Neural progenitor cell (in vitro differentiated cells): ENCODE measurements around the gene AP5S1. TPM values are rescaled to one million over a fixed set of nuclear protein-coding genes. Genes with fewer than 3 reads are reported as not detected.
A peak's percentile ranks its signal among the peaks of the same experiment; 100 is the strongest.

Source experiments
- DNase-seq: peaks from one replicate; pipeline ENCODE4 v3.0.0-alpha.2; 2016; ENCODE audit warnings: low spot score
- H2AFZ ChIP-seq: fragments of 200-600 bp; sonication (generic); replicated peaks from 2 replicates; pipeline ENCODE4 v1.6.1; 2016; ENCODE audit warnings: antibody characterized with exemption
- H3F3A ChIP-seq: fragments of 200-600 bp; sonication (generic); 2 replicates; pipeline ENCODE4 v1.6.1; 2016; ENCODE audit warnings: antibody characterized with exemption, low read depth
- H3K27ac ChIP-seq: fragments of 200-600 bp; sonication (generic); 2 replicates; pipeline ENCODE4 v1.5.1; 2016; ENCODE audit warnings: mild to moderate bottlenecking
- H3K27me3 ChIP-seq: fragments of 200-600 bp; sonication (generic); 2 replicates; pipeline ENCODE4 v1.6.1; 2016; ENCODE audit warnings: mild to moderate bottlenecking, moderate library complexity
- H3K36me3 ChIP-seq: fragments of 200-600 bp; sonication (generic); 2 replicates; pipeline ENCODE4 v1.5.1; 2016
- H3K4me1 ChIP-seq: fragments of 200-600 bp; sonication (generic); 2 replicates; pipeline ENCODE4 v1.6.1; 2016; ENCODE audit warnings: mixed run types
- H3K4me2 ChIP-seq: fragments of 200-600 bp; sonication (generic); 2 replicates; pipeline ENCODE4 v1.6.1; 2016
- H3K4me3 ChIP-seq: fragments of 200-600 bp; sonication (generic); 2 replicates; pipeline ENCODE4 v1.5.1; 2016
- H3K79me2 ChIP-seq: fragments of 200-600 bp; sonication (generic); 2 replicates; pipeline ENCODE4 v1.6.1; 2016; ENCODE audit warnings: low read depth
- H3K9ac ChIP-seq: fragments of 200-600 bp; sonication (generic); 2 replicates; pipeline ENCODE4 v1.6.1; 2016
- H3K9me3 ChIP-seq: fragments of 200-600 bp; sonication (generic); 2 replicates; pipeline ENCODE4 v1.5.1; 2016; ENCODE audit warnings: low read depth
- H4K20me1 ChIP-seq: fragments of 200-600 bp; sonication (generic); 2 replicates; pipeline ENCODE4 v1.6.1; 2016; ENCODE audit warnings: low read depth
- H3K27ac Mint-ChIP-seq: 3 replicates; pipeline ENCODE4 v1.8.0; 2021; ENCODE audit warnings: mixed read lengths
- H3K27me3 Mint-ChIP-seq: 2 replicates; pipeline ENCODE4 v1.8.0; 2022; ENCODE audit warnings: low read depth, mild to moderate bottlenecking, inconsistent platforms, moderate library complexity, mixed read lengths; ENCODE audit not compliant: insufficient read depth
- H3K36me3 Mint-ChIP-seq: 3 replicates; pipeline ENCODE4 v1.8.0; 2021; ENCODE audit warnings: mixed read lengths
- H3K4me1 Mint-ChIP-seq: 3 replicates; pipeline ENCODE4 v1.8.0; 2021; ENCODE audit warnings: mixed read lengths
- H3K4me3 Mint-ChIP-seq: 3 replicates; pipeline ENCODE4 v1.8.0; 2021; ENCODE audit warnings: mild to moderate bottlenecking, moderate library complexity, mixed read lengths
- H3K9me3 Mint-ChIP-seq: 3 replicates; pipeline ENCODE4 v1.8.0; 2020; ENCODE audit warnings: mixed read lengths
- EZH2 ChIP-seq: fragments of 200-600 bp; sonication (generic); IDR thresholded peaks from 2 replicates; pipeline ENCODE4 v1.6.1; 2017; ENCODE audit warnings: antibody characterized with exemption, mild to moderate bottlenecking, moderate library complexity
- EZH2phosphoT487 ChIP-seq: fragments of 200-600 bp; sonication (generic); IDR thresholded peaks from 2 replicates; pipeline ENCODE4 v1.6.1; 2017; ENCODE audit warnings: antibody characterized with exemption
- total RNA-seq: library from RNA; depleted of rRNA; stranded (reverse); fragments of >200 nt; gene quantifications from 2 replicates; pipeline ENCODE4 v1.2.3, GENCODE V29; 2015; ENCODE audit warnings: low replicate concordance
- TF ChIP-seq, protein P1 (sequence below): fragments of 200-600 bp; sonication (generic); IDR thresholded peaks from 2 replicates; pipeline ENCODE4 v1.5.1; 2017; ENCODE audit warnings: antibody characterized with exemption, mild to moderate bottlenecking

Gene AP5S1
- total RNA-seq, 1 donor from 2014 or later: 1.2 TPM

- no peak overlapping the region for H3K4me2 ChIP-seq
- H3K79me2 ChIP-seq: no peaks in the 10 kb centered on the region
- no peak overlapping the region for H3K9ac ChIP-seq
- no peaks in the 10 kb centered on the region for H3K4me1 ChIP-seq
- no peaks in the 10 kb centered on the region for H3K9me3 ChIP-seq
- no peak for TF ChIP-seq EZH2phosphoT487
- no peak for TF ChIP-seq EZH2
- TF ChIP-seq, protein P1, sequence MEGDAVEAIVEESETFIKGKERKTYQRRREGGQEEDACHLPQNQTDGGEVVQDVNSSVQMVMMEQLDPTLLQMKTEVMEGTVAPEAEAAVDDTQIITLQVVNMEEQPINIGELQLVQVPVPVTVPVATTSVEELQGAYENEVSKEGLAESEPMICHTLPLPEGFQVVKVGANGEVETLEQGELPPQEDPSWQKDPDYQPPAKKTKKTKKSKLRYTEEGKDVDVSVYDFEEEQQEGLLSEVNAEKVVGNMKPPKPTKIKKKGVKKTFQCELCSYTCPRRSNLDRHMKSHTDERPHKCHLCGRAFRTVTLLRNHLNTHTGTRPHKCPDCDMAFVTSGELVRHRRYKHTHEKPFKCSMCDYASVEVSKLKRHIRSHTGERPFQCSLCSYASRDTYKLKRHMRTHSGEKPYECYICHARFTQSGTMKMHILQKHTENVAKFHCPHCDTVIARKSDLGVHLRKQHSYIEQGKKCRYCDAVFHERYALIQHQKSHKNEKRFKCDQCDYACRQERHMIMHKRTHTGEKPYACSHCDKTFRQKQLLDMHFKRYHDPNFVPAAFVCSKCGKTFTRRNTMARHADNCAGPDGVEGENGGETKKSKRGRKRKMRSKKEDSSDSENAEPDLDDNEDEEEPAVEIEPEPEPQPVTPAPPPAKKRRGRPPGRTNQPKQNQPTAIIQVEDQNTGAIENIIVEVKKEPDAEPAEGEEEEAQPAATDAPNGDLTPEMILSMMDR: no peak
- Mint-ChIP-seq H3K9me3 (no peaks in the 10 kb centered on the region), H3K4me3 (no peak overlapping the region), H3K4me1 (peaks cover 6% of the 10 kb centered on the region), H3K27ac (no peak overlapping the region), H3K27me3 (peaks cover 5% of the 10 kb centered on the region), H3K36me3 (peaks cover 29% of the 10 kb centered on the region)
- H3K27ac ChIP-seq: no peak overlapping the region
- H2AFZ ChIP-seq: no peak overlapping the region
- no peak for DNase-seq
- H3K36me3 ChIP-seq: no peaks in the 10 kb centered on the region
- peaks cover 6% of the 10 kb centered on the region for H4K20me1 ChIP-seq
- H3K27me3 ChIP-seq: no peaks in the 10 kb centered on the region
- no peak overlapping the region for H3K4me3 ChIP-seq
- H3F3A ChIP-seq: no peaks in the 10 kb centered on the region
Measured at GRCh38 chr20:3873507-3873906, 53.2 kb downstream of the AP5S1 start.

- H3K27me3 Mint-ChIP-seq: peaks cover 5% of the 10 kb centered on the region
- no peaks in the 10 kb centered on the region for H3K4me1 ChIP-seq
- peak overlapping the region; percentile 25 for H3K27ac Mint-ChIP-seq
- H3K4me3 ChIP-seq: no peak overlapping the region
- peaks cover 6% of the 10 kb centered on the region for H4K20me1 ChIP-seq
- H3K36me3 ChIP-seq: no peaks in the 10 kb centered on the region
- H3K27ac ChIP-seq: no peak overlapping the region
- TF ChIP-seq EZH2 (no peak), EZH2phosphoT487 (no peak)
- TF ChIP-seq, protein P1: no peak
- no peaks in the 10 kb centered on the region for H3K79me2 ChIP-seq
- DNase-seq: no peak
- no peaks in the 10 kb centered on the region for H3K27me3 ChIP-seq
- H3K36me3 Mint-ChIP-seq: peaks cover 29% of the 10 kb centered on the region
- H3K4me3 Mint-ChIP-seq: no peak overlapping the region
- peaks cover 6% of the 10 kb centered on the region for H3K4me1 Mint-ChIP-seq
- no peak overlapping the region for H3K9ac ChIP-seq
- H3K9me3 ChIP-seq: no peaks in the 10 kb centered on the region
- no peaks in the 10 kb centered on the region for H3K9me3 Mint-ChIP-seq
- H3K4me2 ChIP-seq: no peak overlapping the region
- H3F3A ChIP-seq: no peaks in the 10 kb centered on the region
- no peak overlapping the region for H2AFZ ChIP-seq
Measured at GRCh38 chr20:3874194-3874844, 54.0 kb downstream of the AP5S1 start.

DNA sequence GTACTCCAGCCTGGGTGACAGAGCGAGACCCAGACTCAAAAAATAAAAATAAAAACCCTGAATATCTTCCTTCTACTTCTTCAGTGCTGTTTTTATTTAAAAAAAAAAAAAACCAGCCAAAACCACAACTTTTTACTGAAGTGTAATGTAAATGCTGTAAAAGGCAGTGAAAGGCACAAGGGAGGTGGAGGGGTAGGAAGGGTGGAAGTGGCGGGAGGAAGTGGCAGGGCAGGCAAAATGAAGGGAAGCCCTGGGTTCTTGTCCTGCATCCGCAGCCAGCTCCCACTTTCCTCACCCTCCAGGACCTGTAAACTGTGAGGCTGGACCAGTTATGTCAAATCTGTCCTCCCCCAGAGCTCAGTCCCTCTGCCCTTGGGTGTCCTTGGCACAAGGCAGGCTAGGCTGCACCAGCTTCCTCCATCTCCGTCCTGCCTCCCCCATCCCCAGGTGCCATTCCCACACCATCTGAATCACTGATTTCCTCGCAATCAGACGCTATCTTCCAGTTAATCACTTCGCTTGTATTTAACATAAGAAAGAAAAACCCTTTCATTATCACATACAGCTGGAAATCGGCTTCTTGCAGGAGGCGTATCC, 55.1 kb downstream of the AP5S1 start:
- Histone ChIP-seq H3K27me3 (no peaks in the 10 kb centered on the region), H3K4me3 (no peak overlapping the region), H3K4me1 (no peaks in the 10 kb centered on the region), H3K36me3 (no peaks in the 10 kb centered on the region), H3K4me2 (no peak overlapping the region), H3K27ac (no peak overlapping the region), H4K20me1 (peaks cover 6% of the 10 kb centered on the region), H2AFZ (no peak overlapping the region), H3K79me2 (no peaks in the 10 kb centered on the region), H3K9me3 (no peaks in the 10 kb centered on the region), H3K9ac (no peak overlapping the region), H3F3A (no peaks in the 10 kb centered on the region)
- peaks cover 6% of the 10 kb centered on the region for H3K4me1 Mint-ChIP-seq
- no peaks in the 10 kb centered on the region for H3K9me3 Mint-ChIP-seq
- TF ChIP-seq EZH2phosphoT487: no peak
- TF ChIP-seq, protein P1: no peak
- TF ChIP-seq EZH2: no peak
- DNase-seq: no peak
- peaks cover 5% of the 10 kb centered on the region for H3K27me3 Mint-ChIP-seq
- H3K27ac Mint-ChIP-seq: no peak overlapping the region
- H3K36me3 Mint-ChIP-seq: peaks cover 30% of the 10 kb centered on the region
- no peak overlapping the region for H3K4me3 Mint-ChIP-seq
